Measurements from ENCODE around the gene ARPP21. TPM values are rescaled to one million over a fixed set of nuclear protein-coding genes. Genes with fewer than 3 reads are reported as not detected.

ARPP21 gene
- total RNA-seq, 1 experiment from 2014 or later = not detected

DNA sequence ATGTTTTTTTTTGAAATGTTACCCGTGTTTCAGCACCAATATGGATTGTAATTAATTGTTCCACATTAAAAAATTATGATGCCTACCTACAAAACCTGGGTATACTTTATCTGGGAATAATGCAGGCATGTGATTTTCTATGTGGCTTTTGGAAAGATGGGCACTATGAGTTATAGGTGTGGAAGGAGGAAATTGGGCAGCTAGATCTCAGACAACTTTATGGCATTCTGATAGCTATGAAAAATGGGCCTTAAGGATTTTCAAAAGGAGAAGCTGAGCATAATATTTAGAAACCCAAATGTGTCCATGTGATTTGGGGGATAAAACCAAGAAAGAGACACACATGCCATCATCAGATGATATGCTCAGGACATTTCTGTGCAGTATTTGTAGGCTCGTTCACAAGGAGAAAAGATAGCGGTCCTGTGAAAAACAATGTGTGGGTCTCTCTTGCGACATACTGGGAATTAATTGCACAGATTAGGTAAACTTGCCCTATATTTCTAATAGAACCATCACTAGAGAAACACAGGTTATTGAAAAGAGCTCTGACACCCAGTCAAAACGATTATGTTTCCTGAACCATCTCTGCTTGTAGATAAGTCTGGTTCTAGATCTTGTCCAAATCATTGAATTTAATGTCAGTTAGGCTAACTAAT, 35.3 kb downstream of the ARPP21 start:
- DNase-seq (no peak), ATAC-seq (no peak)
- intact Hi-C loops (cut with micrococcal nuclease) = no loop called here
- Histone ChIP-seq H3K4me3 (ENCODE audit: low read length) (no peak overlapping the region), H3K4me2 (ENCODE audit: low read length) (no peak overlapping the region), H3K27ac (ENCODE audit: low read length) (no peak overlapping the region), H2AFZ (ENCODE audit: low read length) (no peak overlapping the region), H3K27me3 (ENCODE audit: low read length) (no peaks in the 10 kb centered on the region; the same call in 1 of the 2 replicates), H4K20me1 (ENCODE audit: low read length) (no peaks in the 10 kb centered on the region), H3K4me1 (ENCODE audit: insufficient read depth, low read length) (no peaks in the 10 kb centered on the region), H3K9ac (ENCODE audit: low read length) (no peak overlapping the region), H3K9me2 (replicated peaks; ENCODE audit: low read length) (no peaks in the 10 kb centered on the region), H3K36me3 (ENCODE audit: low read depth, low read length) (no peaks in the 10 kb centered on the region), H3F3A (ENCODE audit: low read length, unreplicated experiment) (no peaks in the 10 kb centered on the region), H3K79me2 (ENCODE audit: low read length) (no peaks in the 10 kb centered on the region), H3K9me3 (ENCODE audit: low read length) (no peaks in the 10 kb centered on the region; the same call in 1 of the 2 replicates)
- no peak for TF ChIP-seq CTCF (conservative IDR thresholded peaks at IDR 0.05; ENCODE audit: low read depth, low read length)
- TF ChIP-seq EZH2phosphoT487 (IDR thresholded peaks at IDR 0.05; ENCODE audit: borderline replicate concordance, low read length) = no peak
- TF ChIP-seq EZH2 (IDR thresholded peaks at IDR 0.05; ENCODE audit: low read length, unreplicated experiment) = no peak
- POLR2A ChIA-PET (ENCODE audit: unreplicated experiment) = interaction anchor here (0.7 kb wide), 1 partner anchor 29 kb away, joined by 3 read pairs; no protein-coding TSS in a partner anchor
- BruUV-seq (replicated peaks) = no TSS peak
- CTCF ChIA-PET = no interaction called here

DNA sequence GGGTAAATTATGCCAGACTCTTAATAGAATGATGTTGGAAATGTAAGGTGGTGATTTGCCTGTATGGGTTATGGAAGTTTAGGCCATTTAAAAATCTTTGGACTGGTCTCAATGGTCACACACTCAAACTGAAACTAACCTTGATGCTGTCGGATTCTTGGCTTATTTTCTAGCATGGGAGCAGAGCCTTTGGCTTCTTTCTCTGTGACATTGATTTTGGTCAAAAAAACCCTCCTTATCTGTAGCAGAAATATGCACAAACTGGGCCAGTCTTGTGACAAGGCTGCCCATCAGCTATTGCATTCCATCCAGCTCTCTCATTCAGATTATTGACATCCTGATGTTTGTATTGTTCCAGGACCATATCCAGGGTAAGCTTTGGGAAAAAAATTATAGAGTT, 35.9 kb downstream of the ARPP21 start:
- Histone ChIP-seq H3K9me2 (replicated peaks; ENCODE audit: low read length) (no peaks in the 10 kb centered on the region), H3K4me2 (ENCODE audit: low read length) (no peak overlapping the region), H3K4me1 (ENCODE audit: insufficient read depth, low read length) (no peaks in the 10 kb centered on the region), H3K79me2 (ENCODE audit: low read length) (no peaks in the 10 kb centered on the region), H3K27me3 (ENCODE audit: low read length) (no peaks in the 10 kb centered on the region; the same call in 1 of the 2 replicates), H3F3A (ENCODE audit: low read length, unreplicated experiment) (no peaks in the 10 kb centered on the region), H3K36me3 (ENCODE audit: low read depth, low read length) (no peaks in the 10 kb centered on the region), H3K9me3 (ENCODE audit: low read length) (no peaks in the 10 kb centered on the region; the same call in 1 of the 2 replicates), H3K4me3 (ENCODE audit: low read length) (no peak overlapping the region), H3K9ac (ENCODE audit: low read length) (no peak overlapping the region), H3K27ac (ENCODE audit: low read length) (no peak overlapping the region), H2AFZ (ENCODE audit: low read length) (no peak overlapping the region), H4K20me1 (ENCODE audit: low read length) (no peaks in the 10 kb centered on the region)
- POLR2A ChIA-PET (ENCODE audit: unreplicated experiment) = interaction anchor here (0.7 kb wide), 1 partner anchor 28 kb away, joined by 3 read pairs; no protein-coding TSS in a partner anchor
- no peak for DNase-seq
- no peak for TF ChIP-seq EZH2phosphoT487 (IDR thresholded peaks at IDR 0.05; ENCODE audit: borderline replicate concordance, low read length)
- no peak for TF ChIP-seq EZH2 (IDR thresholded peaks at IDR 0.05; ENCODE audit: low read length, unreplicated experiment)
- no peak for TF ChIP-seq CTCF (conservative IDR thresholded peaks at IDR 0.05; ENCODE audit: low read depth, low read length)
- intact Hi-C loops (cut with micrococcal nuclease) = no loop called here
- no TSS peak for BruUV-seq (replicated peaks)
- CTCF ChIA-PET = no interaction called here
- peak; percentile 43; the same call in 1 of the 2 replicates for ATAC-seq

- CTCF ChIA-PET = no interaction called here
- no peaks in the 10 kb centered on the region for H3F3A ChIP-seq (ENCODE audit: low read length, unreplicated experiment)
- no TSS peak for BruUV-seq (replicated peaks)
These were observed 36.3 kb downstream of the ARPP21 start for GRCh38 chr3:35675621-35676020.

More at GRCh38 chr3:35675621-35676020, 36.3 kb downstream of the ARPP21 start:
- H3K27me3 ChIP-seq (ENCODE audit: low read length) = no peaks in the 10 kb centered on the region; the same call in 1 of the 2 replicates
- ATAC-seq = no peak
- H4K20me1 ChIP-seq (ENCODE audit: low read length) = no peaks in the 10 kb centered on the region
- intact Hi-C loops (cut with micrococcal nuclease) = no loop called here
- POLR2A ChIA-PET (ENCODE audit: unreplicated experiment) = no interaction called here
- no peaks in the 10 kb centered on the region for H3K79me2 ChIP-seq (ENCODE audit: low read length)
- no peak overlapping the region for H3K4me3 ChIP-seq (ENCODE audit: low read length)
- TF ChIP-seq CTCF (conservative IDR thresholded peaks at IDR 0.05; ENCODE audit: low read depth, low read length) (no peak), EZH2phosphoT487 (IDR thresholded peaks at IDR 0.05; ENCODE audit: borderline replicate concordance, low read length) (no peak), EZH2 (IDR thresholded peaks at IDR 0.05; ENCODE audit: low read length, unreplicated experiment) (no peak)
- H2AFZ ChIP-seq (ENCODE audit: low read length) = no peak overlapping the region
- no peaks in the 10 kb centered on the region; the same call in 1 of the 2 replicates for H3K9me3 ChIP-seq (ENCODE audit: low read length)
- H3K4me1 ChIP-seq (ENCODE audit: insufficient read depth, low read length) = no peaks in the 10 kb centered on the region
- H3K4me2 ChIP-seq (ENCODE audit: low read length) = no peak overlapping the region
- no peaks in the 10 kb centered on the region for H3K36me3 ChIP-seq (ENCODE audit: low read depth, low read length)
- DNase-seq = no peak
- no peaks in the 10 kb centered on the region for H3K9me2 ChIP-seq (replicated peaks; ENCODE audit: low read length)
- no peak overlapping the region for H3K27ac ChIP-seq (ENCODE audit: low read length)
- no peak overlapping the region for H3K9ac ChIP-seq (ENCODE audit: low read length)
